ENCODE data around the gene PRC1.

The PRC1 gene

GRCh38 chr15:90988296-90988695 is 6.0 kb downstream of the PRC1 start:
- DNase-seq = peak; percentile 74

- peak; percentile 58 for DNase-seq
These were observed 6.7 kb downstream of the PRC1 start for GRCh38 chr15:90987561-90988141.

- DNase-seq = no peak
These were observed 7.4 kb downstream of the PRC1 start for GRCh38 chr15:90986790-90987507.

GRCh38 chr15:90982135-90982534 is 12.2 kb downstream of the PRC1 start:
- DNase-seq = no peak

GRCh38 chr15:90981681-90982080 is 12.7 kb downstream of the PRC1 start:
- DNase-seq = no peak

- DNase-seq = no peak
These were observed 14.8 kb downstream of the PRC1 start for GRCh38 chr15:90979582-90979981.

- no peak for DNase-seq
These were observed 20.1 kb downstream of the PRC1 start for GRCh38 chr15:90974216-90974615.

DNA sequence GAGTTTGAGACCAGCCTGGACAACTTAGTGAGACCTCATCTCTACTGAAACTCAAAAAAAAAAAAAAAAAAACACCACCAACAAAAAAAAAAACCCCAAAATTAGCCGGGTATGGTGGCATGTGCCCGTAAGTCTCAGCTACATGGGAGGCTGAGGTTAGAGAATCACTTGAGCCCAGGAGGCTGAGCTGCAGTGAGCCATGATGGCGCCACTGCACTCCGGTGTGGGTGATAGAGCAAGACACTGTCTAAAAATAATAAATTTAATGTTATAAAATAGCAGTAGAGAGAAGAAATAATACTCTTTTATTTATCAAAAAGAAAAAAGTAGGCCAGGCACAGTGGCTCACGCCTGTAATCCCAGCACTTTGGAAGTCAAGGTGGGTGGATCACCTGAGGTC is 22.2 kb downstream of the PRC1 start:
- DNase-seq = no peak

GRCh38 chr15:90970274-90970673 is 24.1 kb downstream of the PRC1 start:
- DNase-seq = no peak

GRCh38 chr15:90968434-90968833 is 25.9 kb downstream of the PRC1 start:
- DNase-seq = no peak

DNA sequence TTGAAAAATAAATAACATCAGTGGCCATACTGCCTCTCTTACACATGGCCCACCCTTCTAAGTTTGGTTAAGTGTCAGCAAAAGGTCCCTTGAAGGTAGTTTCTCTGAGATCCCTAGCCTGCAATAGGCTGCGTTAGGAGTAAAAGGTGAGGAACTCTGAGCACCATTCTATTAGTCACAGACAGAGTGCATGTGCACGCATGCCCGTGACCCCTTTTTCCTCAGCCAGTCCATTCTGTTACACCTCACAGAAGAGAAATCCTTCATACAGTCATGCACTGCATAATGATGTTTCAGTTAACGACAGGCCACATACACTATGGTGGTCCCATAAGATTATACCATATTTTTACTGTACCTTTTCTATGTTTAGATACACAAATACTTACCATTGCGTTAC is 27.1 kb downstream of the PRC1 start:
- no peak for DNase-seq

DNA sequence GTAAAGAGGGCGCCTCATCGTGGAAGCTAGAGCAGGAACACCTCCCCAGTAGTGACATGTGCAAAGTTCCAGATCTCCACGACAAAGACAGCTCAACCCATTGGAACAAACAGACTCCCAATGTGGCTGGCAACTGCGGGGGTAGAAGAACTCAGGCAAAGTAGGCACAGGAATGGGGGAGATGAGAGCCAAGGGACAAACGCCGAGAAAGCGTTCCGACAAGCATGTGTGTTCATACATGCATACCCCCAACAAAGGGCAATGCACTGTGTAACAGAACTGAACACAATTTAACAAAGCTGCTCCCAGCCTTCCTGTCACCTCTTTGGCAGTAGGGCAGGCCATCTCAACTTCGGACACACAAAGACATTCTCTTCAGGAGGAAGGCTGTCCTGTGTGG is 28.1 kb downstream of the PRC1 start:
- no peak for DNase-seq

GRCh38 chr15:90962021-90962420 is 32.3 kb downstream of the PRC1 start:
- DNase-seq = no peak

GRCh38 chr15:90960298-90961091 is 33.8 kb downstream of the PRC1 start:
- no peak for DNase-seq

DNA sequence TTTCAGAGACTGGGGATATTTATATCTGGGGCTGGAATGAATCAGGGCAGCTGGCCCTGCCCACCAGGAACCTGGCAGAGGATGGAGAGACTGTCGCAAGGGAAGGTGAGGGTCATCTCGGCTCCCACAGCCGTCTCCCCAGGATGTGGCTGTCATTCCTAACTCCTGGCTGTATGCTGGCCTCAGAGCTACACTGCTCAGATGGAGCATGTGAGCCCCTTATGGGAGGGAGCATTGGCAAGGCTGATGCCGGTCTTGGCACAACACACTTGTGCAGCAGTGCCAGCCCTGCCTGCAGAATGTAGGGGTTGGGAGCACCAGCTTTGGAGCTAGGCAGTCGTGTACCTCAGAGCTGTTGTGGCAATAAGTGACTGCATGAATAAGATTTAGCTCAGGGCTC is 34.4 kb downstream of the PRC1 start:
- no peak for DNase-seq

- no peak for DNase-seq
These were observed 35.2 kb downstream of the PRC1 start for GRCh38 chr15:90959028-90959595.

GRCh38 chr15:90957791-90958190 is 36.5 kb downstream of the PRC1 start:
- DNase-seq = no peak

GRCh38 chr15:90957031-90957790 is 37.1 kb downstream of the PRC1 start:
- peak; percentile 69 for DNase-seq

- peak; percentile 95 for DNase-seq
These were observed 37.9 kb downstream of the PRC1 start for GRCh38 chr15:90956274-90957030.

DNA sequence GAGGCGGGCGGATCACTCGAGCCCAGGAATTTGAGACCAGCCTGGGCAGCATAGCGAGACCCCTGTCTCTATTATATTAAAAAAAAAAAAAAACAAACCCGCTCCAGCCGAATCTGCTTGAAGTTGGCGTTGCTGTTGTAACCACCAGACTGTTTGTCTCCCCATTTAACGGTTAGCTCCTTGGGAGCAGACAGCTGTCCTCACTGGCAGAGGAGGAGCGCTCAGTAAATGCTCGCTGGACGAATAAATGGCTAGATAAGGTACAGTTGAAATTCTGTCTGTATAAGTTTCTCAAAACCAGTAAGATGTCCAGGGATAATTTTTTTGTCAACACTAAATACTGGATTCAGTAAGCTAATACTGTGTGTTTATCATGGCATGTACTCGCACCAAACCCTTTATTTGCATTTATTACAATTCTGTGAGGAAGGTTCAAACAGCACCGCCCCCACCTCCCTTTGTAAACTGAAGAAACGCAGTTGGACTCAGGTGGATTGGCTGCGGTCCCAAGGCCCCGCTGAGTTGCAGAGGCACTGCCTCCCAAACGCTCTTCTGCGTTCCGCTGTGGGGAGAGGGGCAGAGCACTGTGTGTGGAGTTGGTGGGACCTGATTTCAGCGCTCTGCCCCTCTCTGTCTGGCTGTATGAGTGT is 38.6 kb downstream of the PRC1 start:
- no peak for DNase-seq

Data from islet precursor cell (in vitro differentiated cells).